A673 (cell line): ENCODE measurements around the gene CCN5. TPM values are rescaled to one million over a fixed set of nuclear protein-coding genes. Genes with fewer than 3 reads are reported as not detected.

Experiments used
- BruUV-seq: library from RNA; stranded (reverse); fragments of 400-500 nt; replicated peaks from 2 replicates; lab custom pipeline; 2021; lab: Mats Ljungman, UMichigan
- CTCF ChIA-PET: fragments of 300-600 bp; sonication (Branson Sonifier 250); formaldehyde crosslinking; loops from one replicate; lab custom pipeline; 2022; ENCODE audit warnings: antibody characterized with exemption; lab: Charles Lee
- POLR2A ChIA-PET: fragments of 300-600 bp; sonication (Branson Sonifier 250); formaldehyde crosslinking; loops from one replicate; lab custom pipeline; 2022; ENCODE audit warnings: antibody characterized with exemption; ENCODE audit not compliant: low non-redundant PET; lab: Charles Lee
- DNase-seq: peaks from one replicate; pipeline ENCODE4 v3.0.0-alpha.2; 2015; ENCODE audit warnings: low spot score
- H3K27ac ChIP-seq: fragments of 200-600 bp; sonication (generic); 2 replicates; pipeline ENCODE4 v1.5.1; 2016; ENCODE audit warnings: mixed run types, low read depth, mild to moderate bottlenecking, mixed read lengths, antibody characterized with exemption, low read length; ENCODE audit not compliant: poor library complexity, severe bottlenecking
- H3K27me3 ChIP-seq: fragments of 200-600 bp; sonication (generic); replicated peaks from 2 replicates; pipeline ENCODE4 v1.6.1; 2017; ENCODE audit warnings: mixed run types, low read depth, mild to moderate bottlenecking, mixed read lengths, antibody characterized with exemption, low read length; ENCODE audit not compliant: insufficient read depth, poor library complexity
- H3K36me3 ChIP-seq: fragments of 200-600 bp; sonication (generic); 2 replicates; pipeline ENCODE4 v1.6.1; 2016; ENCODE audit warnings: mixed run types, mild to moderate bottlenecking, mixed read lengths, antibody characterized with exemption, low read length; ENCODE audit not compliant: insufficient read depth, poor library complexity, severe bottlenecking
- H3K4me1 ChIP-seq: fragments of 200-600 bp; sonication (generic); 2 replicates; pipeline ENCODE4 v1.6.1; 2017; ENCODE audit warnings: mixed run types, mild to moderate bottlenecking, mixed read lengths, antibody characterized with exemption, low read length; ENCODE audit not compliant: insufficient read depth, poor library complexity, severe bottlenecking
- H3K4me3 ChIP-seq: fragments of 200-600 bp; sonication (generic); 2 replicates; pipeline ENCODE4 v1.5.1; 2016; ENCODE audit warnings: low read depth, mixed run types, mild to moderate bottlenecking, mixed read lengths, low read length; ENCODE audit not compliant: poor library complexity, severe bottlenecking
- H3K9me3 ChIP-seq: fragments of 200-600 bp; sonication (generic); 2 replicates; pipeline ENCODE4 v1.6.1; 2016; ENCODE audit warnings: mixed run types, low read depth, mild to moderate bottlenecking, mixed read lengths, antibody characterized with exemption, low read length; ENCODE audit not compliant: poor library complexity, severe bottlenecking
- EZH2 ChIP-seq: fragments of 200-600 bp; sonication (generic); IDR thresholded peaks from 2 replicates; pipeline ENCODE4 v1.6.1; 2017; ENCODE audit warnings: borderline replicate concordance, low read depth, mild to moderate bottlenecking, mixed read lengths, antibody characterized with exemption, low read length; ENCODE audit not compliant: poor library complexity, severe bottlenecking
- intact Hi-C: fragments of 100-400 bp; cut with micrococcal nuclease; formaldehyde crosslinking; loops from one replicate; pipeline ENCODE4 v1.10.0; 2022; ENCODE audit not compliant: unreplicated experiment
- total RNA-seq: library from RNA; stranded (reverse); gene quantifications from 2 replicates; pipeline ENCODE4 v1.2.3, GENCODE V29; 2021
- TF ChIP-seq, protein P1 (sequence below): fragments of 300-800, 200-600 bp; sonication (generic); conservative IDR thresholded peaks from 2 replicates; pipeline ENCODE4 v1.5.1; 2017; ENCODE audit warnings: low read depth, mild to moderate bottlenecking, antibody characterized with exemption, low read length, moderate library complexity, mixed read lengths

CCN5 gene
- total RNA-seq, 1 experiment from 2014 or later: not detected

DNA sequence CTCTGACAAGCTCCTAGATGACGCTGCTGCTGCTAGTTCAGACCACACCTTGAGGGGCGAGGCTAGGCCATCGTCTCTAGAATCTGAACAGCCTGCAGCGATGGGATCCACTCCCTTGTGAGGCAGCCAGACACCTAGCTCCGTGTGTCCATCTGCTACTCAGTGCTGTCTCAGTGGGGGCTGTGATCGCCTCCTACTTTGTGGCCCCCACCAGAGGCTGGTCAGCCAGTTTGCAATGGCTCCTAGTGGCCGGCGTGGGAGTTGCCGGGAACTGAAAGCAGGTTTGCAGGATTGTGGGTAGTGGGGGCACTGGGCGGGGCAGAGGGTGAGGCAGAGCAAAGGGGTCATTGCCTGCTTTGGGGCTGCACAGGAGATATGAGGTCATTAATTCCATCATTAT, 2.8 kb downstream of the CCN5 start:
- intact Hi-C loops: no loop called here
- POLR2A ChIA-PET: no interaction called here
- Histone ChIP-seq H3K27ac (no peak overlapping the region), H3K36me3 (no peaks in the 10 kb centered on the region), H3K9me3 (no peaks in the 10 kb centered on the region), H3K4me1 (peaks cover 29% of the 10 kb centered on the region), H3K27me3 (no peaks in the 10 kb centered on the region), H3K4me3 (no peak overlapping the region)
- no peak for DNase-seq
- no TSS peak for BruUV-seq
- TF ChIP-seq EZH2: no peak
- TF ChIP-seq, protein P1, sequence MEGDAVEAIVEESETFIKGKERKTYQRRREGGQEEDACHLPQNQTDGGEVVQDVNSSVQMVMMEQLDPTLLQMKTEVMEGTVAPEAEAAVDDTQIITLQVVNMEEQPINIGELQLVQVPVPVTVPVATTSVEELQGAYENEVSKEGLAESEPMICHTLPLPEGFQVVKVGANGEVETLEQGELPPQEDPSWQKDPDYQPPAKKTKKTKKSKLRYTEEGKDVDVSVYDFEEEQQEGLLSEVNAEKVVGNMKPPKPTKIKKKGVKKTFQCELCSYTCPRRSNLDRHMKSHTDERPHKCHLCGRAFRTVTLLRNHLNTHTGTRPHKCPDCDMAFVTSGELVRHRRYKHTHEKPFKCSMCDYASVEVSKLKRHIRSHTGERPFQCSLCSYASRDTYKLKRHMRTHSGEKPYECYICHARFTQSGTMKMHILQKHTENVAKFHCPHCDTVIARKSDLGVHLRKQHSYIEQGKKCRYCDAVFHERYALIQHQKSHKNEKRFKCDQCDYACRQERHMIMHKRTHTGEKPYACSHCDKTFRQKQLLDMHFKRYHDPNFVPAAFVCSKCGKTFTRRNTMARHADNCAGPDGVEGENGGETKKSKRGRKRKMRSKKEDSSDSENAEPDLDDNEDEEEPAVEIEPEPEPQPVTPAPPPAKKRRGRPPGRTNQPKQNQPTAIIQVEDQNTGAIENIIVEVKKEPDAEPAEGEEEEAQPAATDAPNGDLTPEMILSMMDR: 0 out of 2 replicates have a peak, but pooled peaks have one; percentile 15
- CTCF ChIA-PET: no interaction called here

DNA sequence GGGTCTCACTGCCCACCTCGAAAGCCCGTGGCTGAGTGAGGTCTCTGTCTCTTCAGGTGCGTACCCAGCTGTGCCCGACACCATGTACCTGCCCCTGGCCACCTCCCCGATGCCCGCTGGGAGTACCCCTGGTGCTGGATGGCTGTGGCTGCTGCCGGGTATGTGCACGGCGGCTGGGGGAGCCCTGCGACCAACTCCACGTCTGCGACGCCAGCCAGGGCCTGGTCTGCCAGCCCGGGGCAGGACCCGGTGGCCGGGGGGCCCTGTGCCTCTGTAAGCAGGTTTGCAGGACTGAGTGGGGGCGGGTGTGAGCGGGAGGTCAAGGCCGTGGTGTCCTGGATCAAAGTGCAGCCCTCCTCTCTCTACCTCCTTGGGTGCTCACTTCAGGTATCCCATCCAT, 4.7 kb downstream of the CCN5 start:
- no peak for DNase-seq
- Histone ChIP-seq H3K4me3 (no peak overlapping the region), H3K9me3 (no peaks in the 10 kb centered on the region), H3K27ac (peak overlapping the region; percentile 73), H3K4me1 (peaks cover 23% of the 10 kb centered on the region), H3K36me3 (no peaks in the 10 kb centered on the region), H3K27me3 (no peaks in the 10 kb centered on the region)
- POLR2A ChIA-PET: no interaction called here
- BruUV-seq: no TSS peak
- intact Hi-C loops: no loop called here
- CTCF ChIA-PET: interaction anchor here (1.2 kb wide), 1 partner anchor 13 kb away, joined by 3 read pairs; no protein-coding TSS in a partner anchor
- no peak for TF ChIP-seq EZH2
- TF ChIP-seq, protein P1: no peak

DNA sequence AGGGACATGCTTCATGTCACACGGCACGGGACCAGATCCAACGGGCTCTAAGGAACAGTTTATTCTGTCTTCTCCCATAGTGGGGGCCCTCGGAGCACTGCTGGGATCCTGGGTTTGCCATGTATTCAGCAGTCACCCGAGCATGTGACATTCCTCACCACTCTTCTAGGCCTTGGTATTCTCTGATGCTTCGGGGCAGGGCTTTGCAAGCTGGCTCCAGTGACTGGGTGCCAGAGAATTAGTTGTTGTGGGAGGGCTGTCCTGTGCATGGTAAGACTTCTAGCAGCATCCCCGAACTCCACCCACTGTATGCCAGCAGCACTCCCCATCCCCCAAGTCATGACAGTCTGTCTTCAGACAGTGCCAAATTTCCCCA, 5.4 kb downstream of the CCN5 start:
- no peak for TF ChIP-seq EZH2
- TF ChIP-seq, protein P1: no peak
- BruUV-seq: no TSS peak
- DNase-seq: peak; percentile 98
- ChIA-PET CTCF (interaction anchor here (1.2 kb wide), 1 partner anchor 12 kb away, joined by 3 read pairs; no protein-coding TSS in a partner anchor), POLR2A (no interaction called here)
- intact Hi-C loops: no loop called here
- peak overlapping the region; percentile 73 for H3K27ac ChIP-seq
- no peak overlapping the region for H3K4me3 ChIP-seq
- no peaks in the 10 kb centered on the region for H3K27me3 ChIP-seq
- no peaks in the 10 kb centered on the region for H3K9me3 ChIP-seq
- H3K4me1 ChIP-seq: peaks cover 22% of the 10 kb centered on the region
- H3K36me3 ChIP-seq: no peaks in the 10 kb centered on the region
